ENCODE data around the gene KYAT1.
A peak's percentile ranks its signal among the peaks of the same experiment; 100 is the strongest.

The KYAT1 gene

GRCh38 chr9:128881884-128882676 lies at the start of gene KYAT1, which contains the start of gene LRRC8A:
KYAT1 (minus strand) TSS chr9:128881950; CDS start chr9:128845405, 36,545 bp downstream.
LRRC8A (plus strand) TSS chr9:128882133; CDS start chr9:128907165, 25,032 bp downstream.
- peak within 1 kb of the TSS; percentile 87 for H3K4me3 ChIP-seq (ENCODE audit: low read depth, low read length)

DNA sequence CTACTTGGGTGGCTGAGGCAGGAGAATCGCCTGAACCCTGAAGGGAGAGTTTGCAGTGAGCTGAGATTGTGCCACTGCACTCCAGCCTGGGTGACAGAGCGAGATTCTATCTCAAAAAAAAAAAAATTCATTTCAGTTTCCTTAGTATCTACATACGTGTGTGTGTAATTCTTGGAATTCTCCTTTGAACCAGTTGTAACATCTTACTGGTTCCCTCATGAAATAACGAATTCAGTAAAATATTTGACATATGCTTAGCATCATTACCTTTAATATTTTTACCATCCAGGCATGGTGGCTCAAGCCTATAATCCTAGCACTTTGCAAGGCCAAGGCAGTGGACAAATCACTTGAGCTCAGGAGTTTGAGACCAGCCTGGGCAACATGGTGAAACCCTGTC lies 47.8 kb upstream of the KYAT1 start:
- no peak overlapping the region for H3K4me3 ChIP-seq (ENCODE audit: low read depth, low read length)

DNA sequence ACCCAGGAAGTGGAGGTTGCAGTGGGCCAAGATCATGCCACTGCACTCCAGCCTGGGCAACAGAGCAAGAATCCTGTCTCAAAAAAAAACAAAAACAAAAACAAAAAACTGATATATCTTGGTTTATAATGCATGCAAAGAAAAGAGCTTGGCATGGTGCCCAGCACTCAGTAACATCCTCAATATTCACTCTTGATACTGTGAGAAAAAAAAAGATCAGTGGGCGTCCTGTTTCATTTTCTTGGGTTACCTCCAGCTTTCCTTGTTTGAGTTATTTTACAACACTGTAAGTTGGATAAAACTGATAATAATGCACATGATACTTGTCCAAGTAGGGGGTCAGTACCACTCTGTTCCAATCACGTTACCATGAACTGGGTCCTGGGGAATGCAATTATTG lies 46.9 kb upstream of the KYAT1 start:
- H3K4me3 ChIP-seq (ENCODE audit: low read depth, low read length), result no peak overlapping the region

DNA sequence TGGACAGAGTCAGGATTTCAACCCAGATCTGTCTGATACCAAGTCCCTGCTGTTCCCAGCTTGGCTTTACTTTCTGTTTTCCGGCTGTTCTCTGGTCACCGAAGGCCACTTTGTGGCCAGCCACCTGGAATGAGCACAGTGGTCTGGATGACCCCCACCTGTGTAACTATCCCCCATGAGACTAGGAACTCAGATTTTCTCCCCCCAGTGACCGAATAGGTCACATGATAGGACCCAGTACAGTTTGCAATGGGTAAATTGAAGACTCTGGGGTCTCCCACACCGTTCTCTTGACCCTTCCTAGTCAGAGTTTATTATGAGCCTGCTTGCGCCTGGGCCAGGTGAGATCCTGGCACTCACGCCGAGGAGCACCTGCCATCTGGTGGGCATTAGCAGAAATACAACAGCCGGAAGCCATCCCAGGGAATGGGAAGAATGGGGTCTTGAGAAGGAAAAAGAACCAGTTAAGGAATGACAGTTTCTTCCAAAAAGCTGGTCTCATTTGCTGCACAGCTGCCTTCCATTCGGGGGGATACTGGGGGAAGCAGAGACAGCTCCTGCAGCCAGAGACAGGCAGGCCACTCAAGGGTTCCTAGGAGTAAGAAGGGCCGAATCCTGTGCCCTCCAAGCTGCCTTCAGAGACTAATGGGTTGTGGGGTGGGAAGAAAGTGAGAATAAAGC lies 46.1 kb upstream of the KYAT1 start:
- H3K4me3 ChIP-seq (ENCODE audit: low read depth, low read length), result no peak overlapping the region

DNA sequence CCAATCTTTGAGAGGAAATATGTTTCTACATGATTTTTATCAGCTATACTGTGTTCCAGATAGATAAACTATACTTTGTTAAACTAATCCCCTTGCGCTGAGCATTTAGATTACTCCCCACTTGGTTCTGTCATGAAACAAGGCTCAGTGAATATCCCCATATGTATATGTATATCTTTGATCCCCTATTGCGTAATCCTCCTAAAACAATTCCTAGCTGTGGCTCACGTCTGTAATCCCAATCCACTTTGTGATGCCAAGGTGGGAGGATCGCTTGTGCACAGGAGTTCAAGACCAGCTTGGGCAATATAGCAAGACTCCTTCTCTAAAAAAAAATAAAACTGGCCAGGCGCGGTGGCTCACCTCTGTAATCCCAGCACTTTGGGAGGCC lies 41.7 kb upstream of the KYAT1 start:
- no peak overlapping the region for H3K4me3 ChIP-seq (ENCODE audit: low read depth, low read length)

DNA sequence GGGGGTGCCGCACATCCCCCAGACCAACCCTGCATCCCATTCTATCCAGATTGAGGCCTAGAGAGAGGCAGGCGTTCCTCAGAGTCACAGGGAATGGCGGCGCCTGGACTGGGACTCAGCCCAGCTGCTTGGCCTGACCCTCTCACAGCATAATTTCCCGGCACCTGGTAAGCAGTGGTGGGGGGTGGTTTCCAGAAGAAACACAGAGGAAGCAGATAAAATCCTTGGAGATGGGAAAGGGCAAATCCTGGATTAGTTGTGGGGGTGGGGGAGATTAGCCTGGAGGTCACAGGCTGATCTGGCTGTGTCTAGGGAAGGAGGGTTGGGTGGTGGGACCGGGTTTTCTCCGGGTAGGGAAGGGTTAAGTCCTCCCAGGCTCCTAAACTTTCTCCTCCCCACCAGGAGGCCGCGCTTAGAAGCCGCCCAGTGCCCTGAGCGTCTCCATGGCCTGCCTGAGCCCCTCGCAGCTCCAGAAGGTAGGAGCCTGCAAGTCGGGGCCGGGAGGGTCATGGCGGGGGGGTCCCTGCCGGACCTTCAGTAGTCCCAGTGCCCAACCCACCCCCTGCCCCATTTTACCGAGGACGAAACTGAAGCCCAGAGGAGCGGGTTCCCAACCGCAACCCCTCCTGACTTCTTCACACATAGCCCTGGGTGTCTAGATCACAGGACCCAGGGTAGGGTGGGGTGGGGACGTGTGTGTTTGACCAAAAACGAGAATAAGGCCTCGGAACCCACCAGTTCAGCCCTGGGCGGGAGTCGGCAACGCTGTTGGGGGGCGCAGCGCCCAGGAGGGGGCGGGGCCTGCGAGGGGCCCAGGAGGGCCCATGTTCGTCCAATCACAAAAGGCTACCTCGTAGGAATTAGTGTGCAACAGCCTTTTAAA lies 40.4 kb upstream of the KYAT1 start:
- peak overlapping the region; percentile 58 for H3K4me3 ChIP-seq (ENCODE audit: low read depth, low read length)

- no peak within 1 kb of the TSS for H3K4me3 ChIP-seq (ENCODE audit: low read depth, low read length)
These were observed 38.8 kb upstream of the KYAT1 start, which contains the start of gene PHYHD1 for GRCh38 chr9:128920381-128921058. PHYHD1 (plus strand) TSS chr9:128920982; CDS start chr9:128922324, 1,342 bp downstream.

DNA sequence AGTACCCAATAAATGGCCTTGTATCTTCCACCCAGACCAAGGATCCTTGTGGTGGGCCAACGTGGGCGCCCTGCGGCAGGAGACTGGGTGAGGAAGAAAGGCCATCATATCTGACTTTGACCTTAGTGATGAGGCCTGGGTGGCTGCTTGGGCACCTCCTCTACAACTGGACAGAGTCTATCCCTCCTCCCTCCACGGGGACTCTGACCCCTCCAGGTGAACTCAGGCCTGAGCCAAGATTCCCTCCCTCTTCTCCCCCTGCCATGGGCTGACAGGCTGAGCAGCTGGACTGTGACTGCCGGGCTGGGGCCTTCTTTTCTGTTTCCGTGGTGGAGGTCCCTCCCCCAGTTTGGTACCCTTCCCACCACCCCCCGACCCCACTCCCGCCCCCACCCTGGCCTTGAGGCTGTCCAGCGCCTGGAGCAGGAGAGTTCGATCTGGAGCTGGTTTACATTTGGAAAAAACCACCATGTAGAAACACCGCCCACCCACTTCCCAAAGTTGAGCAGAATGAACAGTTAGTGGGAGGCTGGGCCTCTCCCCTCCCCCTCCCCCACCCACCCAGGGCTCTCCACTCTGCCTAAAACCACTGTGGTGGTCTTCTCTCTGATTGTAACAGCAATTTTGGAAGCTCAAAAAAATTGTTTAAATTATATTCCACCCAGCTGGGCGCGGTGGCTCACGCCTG lies 37.8 kb upstream of the KYAT1 start:
- no peak overlapping the region for H3K4me3 ChIP-seq (ENCODE audit: low read depth, low read length)

- H3K4me3 ChIP-seq (ENCODE audit: low read depth, low read length), result no peak overlapping the region
These were observed 37.2 kb upstream of the KYAT1 start for GRCh38 chr9:128918921-128919320.

DNA sequence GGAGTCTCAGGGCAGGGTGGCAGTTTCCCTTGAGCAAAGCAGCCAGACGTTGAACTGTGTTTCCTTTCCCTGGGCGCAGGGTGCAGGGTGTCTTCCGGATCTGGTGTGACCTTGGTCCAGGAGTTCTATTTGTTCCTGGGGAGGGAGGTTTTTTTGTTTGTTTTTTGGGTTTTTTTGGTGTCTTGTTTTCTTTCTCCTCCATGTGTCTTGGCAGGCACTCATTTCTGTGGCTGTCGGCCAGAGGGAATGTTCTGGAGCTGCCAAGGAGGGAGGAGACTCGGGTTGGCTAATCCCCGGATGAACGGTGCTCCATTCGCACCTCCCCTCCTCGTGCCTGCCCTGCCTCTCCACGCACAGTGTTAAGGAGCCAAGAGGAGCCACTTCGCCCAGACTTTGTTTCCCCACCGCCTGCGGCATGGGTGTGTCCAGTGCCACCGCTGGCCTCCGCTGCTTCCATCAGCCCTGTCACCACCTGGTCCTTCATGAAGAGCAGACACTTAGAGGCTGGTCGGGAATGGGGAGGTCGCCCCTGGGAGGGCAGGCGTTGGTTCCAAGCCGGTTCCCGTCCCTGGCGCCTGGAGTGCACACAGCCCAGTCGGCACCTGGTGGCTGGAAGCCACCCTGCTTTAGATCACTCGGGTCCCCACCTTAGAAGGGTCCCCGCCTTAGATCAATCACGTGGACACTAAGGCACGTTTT lies 35.5 kb upstream of the KYAT1 start:
- H3K4me3 ChIP-seq (ENCODE audit: low read depth, low read length), result no peak overlapping the region

- H3K4me3 ChIP-seq (ENCODE audit: low read depth, low read length), result no peak overlapping the region
These were observed 35.0 kb upstream of the KYAT1 start for GRCh38 chr9:128916745-128917144.

- no peak overlapping the region for H3K4me3 ChIP-seq (ENCODE audit: low read depth, low read length)
These were observed 34.5 kb upstream of the KYAT1 start for GRCh38 chr9:128916204-128916603.

DNA sequence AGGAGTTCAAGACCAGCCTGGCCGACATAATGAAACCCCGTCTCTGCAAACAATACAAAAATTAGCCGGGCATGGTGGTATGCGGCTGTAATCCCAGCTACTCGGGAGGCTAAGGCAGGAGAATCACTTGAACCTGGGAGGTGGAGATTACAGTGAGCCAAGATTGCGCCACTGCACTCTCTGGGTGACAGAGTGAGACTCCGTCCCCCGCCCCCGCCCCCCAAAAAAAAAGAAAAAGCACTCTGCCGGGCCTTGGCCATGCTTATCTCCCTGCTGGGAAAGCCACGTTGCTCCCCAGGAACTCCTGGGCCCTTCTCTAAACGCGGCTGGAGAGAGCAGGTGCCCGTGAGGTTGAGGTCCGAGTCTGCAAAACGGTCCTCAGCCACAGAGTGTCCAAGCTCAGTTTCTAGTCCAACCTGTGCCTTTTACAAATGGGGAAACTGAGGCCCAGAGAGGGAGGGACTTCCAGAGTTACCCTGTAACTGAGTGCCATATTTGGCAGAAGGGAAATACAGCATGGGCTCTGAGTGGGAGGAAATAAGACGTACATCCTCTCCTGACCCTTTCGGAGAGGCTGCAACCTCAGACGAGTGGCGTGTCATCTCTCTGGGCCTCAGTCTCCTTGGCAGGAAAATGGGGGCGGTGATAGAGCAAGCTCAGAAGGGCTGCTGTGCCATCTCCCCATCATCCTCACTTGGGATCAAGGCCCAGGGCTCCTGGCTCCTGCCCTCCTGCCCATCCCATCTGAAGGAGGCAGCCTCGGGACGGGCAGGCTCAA lies 32.4 kb upstream of the KYAT1 start:
- no peak overlapping the region for H3K4me3 ChIP-seq (ENCODE audit: low read depth, low read length)

GRCh38 chr9:128913048-128913900 lies 31.5 kb upstream of the KYAT1 start:
- no peak overlapping the region for H3K4me3 ChIP-seq (ENCODE audit: low read depth, low read length)

DNA sequence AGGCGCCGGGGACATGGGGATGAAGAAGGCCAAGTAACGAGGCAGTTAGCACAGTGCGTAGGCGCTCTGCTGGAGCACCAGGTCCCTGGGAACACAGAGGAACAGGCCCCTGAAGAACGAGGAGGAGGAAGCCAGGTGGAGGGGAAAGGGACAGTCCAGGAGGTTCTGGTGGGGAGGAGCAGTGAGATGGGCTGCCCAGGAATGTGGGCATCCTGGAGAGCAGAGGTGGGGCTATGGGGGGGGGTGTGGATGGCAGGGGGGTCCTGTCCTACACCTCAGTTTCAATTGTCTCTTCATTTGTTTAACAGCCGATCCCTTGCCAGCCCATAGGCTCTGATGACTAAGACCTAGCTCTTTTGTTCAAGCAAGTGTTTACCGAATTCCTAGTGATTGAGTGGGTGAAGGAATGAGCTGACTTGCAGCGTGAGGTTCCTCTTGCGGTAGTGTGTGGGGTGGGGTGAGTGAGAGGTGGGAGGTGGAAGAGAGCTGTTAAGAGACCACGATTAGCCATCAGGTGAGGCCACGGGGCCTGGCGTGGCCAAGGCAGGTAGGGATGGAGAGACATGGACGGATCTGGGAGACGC lies 30.6 kb upstream of the KYAT1 start:
- no peak overlapping the region for H3K4me3 ChIP-seq (ENCODE audit: low read depth, low read length)

- H3K4me3 ChIP-seq (ENCODE audit: low read depth, low read length), result no peak overlapping the region
These were observed 29.8 kb upstream of the KYAT1 start for GRCh38 chr9:128911529-128912035.

DNA sequence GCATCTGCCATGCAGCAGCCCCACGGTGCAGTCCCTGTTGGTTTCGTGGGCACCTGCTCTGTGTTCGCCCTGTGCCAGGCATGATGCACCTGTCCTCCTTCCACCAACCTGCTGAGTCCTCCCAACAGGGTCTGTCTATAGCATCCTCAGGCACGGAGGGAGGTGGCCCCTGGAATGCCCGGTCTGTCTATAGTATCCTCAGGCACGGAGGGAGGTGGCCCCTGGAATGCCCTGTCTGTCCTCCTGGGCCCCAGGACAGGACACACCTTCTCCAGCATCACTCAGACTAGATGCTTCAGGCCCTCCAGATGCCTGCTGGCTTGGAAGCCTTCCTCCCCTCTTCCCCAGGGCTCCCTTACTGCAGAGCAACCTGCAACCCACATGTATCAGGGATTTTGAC lies 29.2 kb upstream of the KYAT1 start:
- no peak overlapping the region for H3K4me3 ChIP-seq (ENCODE audit: low read depth, low read length)
